GM23338 (cell line): ENCODE data around the gene FOXN1. TPM values are rescaled to one million over a fixed set of nuclear protein-coding genes. Genes with fewer than 3 reads are reported as not detected.

Experiments used
- ATAC-seq: fragments of 200-7000 bp; cut with Tn5 transposase; 3 replicates; pipeline ENCODE4 v1.9.1; 2020
- DNase-seq: peaks from one replicate; pipeline ENCODE4 v3.0.0-alpha.2; 2015; ENCODE audit warnings: low spot score
- H2AFZ ChIP-seq: fragments of 200-600 bp; sonication (generic); 2 replicates; pipeline ENCODE4 v1.8.0; 2016; ENCODE audit warnings: antibody characterized with exemption, mild to moderate bottlenecking, moderate library complexity
- H3F3A ChIP-seq: fragments of 200-600 bp; sonication (generic); replicated peaks from 2 replicates; pipeline ENCODE4 v1.8.0; 2017; ENCODE audit warnings: antibody characterized with exemption, mixed run types, low read depth
- H3K27ac ChIP-seq: fragments of 200-600 bp; sonication (generic); 2 replicates; pipeline ENCODE4 v1.6.1; 2016; ENCODE audit warnings: low read depth
- H3K27me3 ChIP-seq: fragments of 200-600 bp; sonication (generic); 2 replicates; pipeline ENCODE4 v1.8.0; 2016; ENCODE audit warnings: mild to moderate bottlenecking, mixed run types, moderate library complexity; ENCODE audit not compliant: insufficient read depth
- H3K36me3 ChIP-seq: fragments of 200-600 bp; sonication (generic); 2 replicates; pipeline ENCODE4 v1.8.0; 2016; ENCODE audit warnings: mild to moderate bottlenecking; ENCODE audit not compliant: insufficient read depth
- H3K4me1 ChIP-seq: fragments of 200-600 bp; sonication (generic); 2 replicates; pipeline ENCODE4 v1.8.0; 2016; ENCODE audit warnings: mild to moderate bottlenecking, moderate library complexity; ENCODE audit not compliant: insufficient read depth
- H3K4me2 ChIP-seq: fragments of 200-600 bp; sonication (generic); 2 replicates; pipeline ENCODE4 v1.7.1; 2017; ENCODE audit warnings: mixed run types
- H3K4me3 ChIP-seq: fragments of 200-600 bp; sonication (generic); 2 replicates; pipeline ENCODE4 v1.6.1; 2016; ENCODE audit warnings: mixed run types
- H3K79me2 ChIP-seq: fragments of 200-600 bp; sonication (generic); replicated peaks from 2 replicates; pipeline ENCODE4 v1.8.0; 2017; ENCODE audit warnings: mild to moderate bottlenecking; ENCODE audit not compliant: insufficient read depth
- H3K9me2 ChIP-seq: fragments of 200-600 bp; sonication (generic); 2 replicates; pipeline ENCODE4 v1.8.0; 2017; ENCODE audit not compliant: insufficient read depth
- H4K20me1 ChIP-seq: fragments of 200-600 bp; sonication (generic); replicated peaks from 2 replicates; pipeline ENCODE4 v1.8.0; 2017; ENCODE audit warnings: mild to moderate bottlenecking; ENCODE audit not compliant: insufficient read depth
- H3K27ac Mint-ChIP-seq: 2 replicates; pipeline ENCODE4 v1.8.0; 2020; ENCODE audit warnings: inconsistent platforms, mild to moderate bottlenecking, moderate library complexity, mixed read lengths
- H3K27me3 Mint-ChIP-seq: 3 replicates; pipeline ENCODE4 v1.8.0; 2022; ENCODE audit warnings: low read depth, mild to moderate bottlenecking, moderate library complexity, mixed read lengths, inconsistent platforms; ENCODE audit not compliant: insufficient read depth, poor library complexity
- H3K36me3 Mint-ChIP-seq: 3 replicates; pipeline ENCODE4 v1.8.0; 2021; ENCODE audit warnings: low read depth, mild to moderate bottlenecking, inconsistent platforms, moderate library complexity, mixed read lengths
- H3K4me1 Mint-ChIP-seq: 3 replicates; pipeline ENCODE4 v1.8.0; 2020; ENCODE audit warnings: mild to moderate bottlenecking, inconsistent platforms, mixed read lengths
- H3K4me3 Mint-ChIP-seq: 3 replicates; pipeline ENCODE4 v1.8.0; 2021; ENCODE audit warnings: moderate library complexity, mild to moderate bottlenecking, inconsistent platforms, mixed read lengths
- H3K9me3 Mint-ChIP-seq: 3 replicates; pipeline ENCODE4 v1.8.0; 2020; ENCODE audit warnings: moderate library complexity, mild to moderate bottlenecking, inconsistent platforms, mixed read lengths
- CREB1 ChIP-seq: fragments of 250-450 bp; sonication (Bioruptor Pico); IDR thresholded peaks from 2 replicates; pipeline ENCODE4 v1.5.0; 2020; ENCODE audit warnings: low read depth, mild to moderate bottlenecking, moderate library complexity
- CTCF ChIP-seq, 2 experiments: fragments of 200-600 bp in 1 of 2; sonication (generic) in 1 of 2; conservative IDR thresholded peaks; 2 replicates each; pipeline versions ENCODE4 v1.5.1 to v1.6.1; 2016 to 2017; ENCODE audit warnings: antibody characterized with exemption in 2 of 2, low read depth in 2 of 2, mild to moderate bottlenecking in 2 of 2, moderate library complexity in 1 of 2
- ZNF114 ChIP-seq: fragments of 250-450 bp; sonication (Bioruptor Pico); IDR thresholded peaks from 2 replicates; pipeline ENCODE4 v1.5.0; 2020; ENCODE audit warnings: mild to moderate bottlenecking, moderate library complexity
- ZNF331 ChIP-seq: fragments of 250-450 bp; sonication (Bioruptor Pico); IDR thresholded peaks from 2 replicates; pipeline ENCODE4 v1.5.0; 2020; ENCODE audit warnings: low read depth, mild to moderate bottlenecking, moderate library complexity
- ZNF462 ChIP-seq: fragments of 250-450 bp; sonication (Bioruptor Pico); IDR thresholded peaks from 2 replicates; pipeline ENCODE4 v1.5.0; 2020; ENCODE audit warnings: mild to moderate bottlenecking, moderate library complexity
- polyA plus RNA-seq: library from polyadenylated mRNA; unstranded; fragments of >200 nt; fragmentation: Nextera tagmentation; extraction: Ambion mirVana; gene quantifications from 2 replicates; pipeline ENCODE4 v1.2.1, GENCODE V29; 2016
- total RNA-seq: library from RNA; depleted of rRNA; stranded (reverse); fragments of >200 nt; shearing (Covaris generic); gene quantifications from 2 replicates; pipeline ENCODE4 v1.2.3, GENCODE V29; 2014
- TF ChIP-seq, protein P1 (sequence below): IDR thresholded peaks from one replicate; pipeline ENCODE4 v1.6.1; 2018; ENCODE audit warnings: antibody characterized with exemption; ENCODE audit not compliant: unreplicated experiment

FOXN1 gene
- total and polyA plus RNA-seq, 2 experiments from 2014 or later = not detected

GRCh38 chr17:28523186-28523585, 17.0 kb downstream of the FOXN1 start:
- Histone ChIP-seq H4K20me1 (no peaks in the 10 kb centered on the region), H3K9me2 (no peaks in the 10 kb centered on the region), H3K36me3 (no peaks in the 10 kb centered on the region), H2AFZ (no peak overlapping the region), H3F3A (no peaks in the 10 kb centered on the region), H3K79me2 (no peaks in the 10 kb centered on the region), H3K27me3 (no peaks in the 10 kb centered on the region), H3K27ac (no peak overlapping the region), H3K4me3 (no peak overlapping the region), H3K4me2 (no peak overlapping the region), H3K4me1 (no peaks in the 10 kb centered on the region)
- peaks cover 3% of the 10 kb centered on the region; the same call in 2 of the 3 replicates for H3K4me1 Mint-ChIP-seq
- H3K9me3 Mint-ChIP-seq = no peaks in the 10 kb centered on the region; the same call in 2 of the 3 replicates
- no peak overlapping the region for H3K4me3 Mint-ChIP-seq
- no peak overlapping the region for H3K27ac Mint-ChIP-seq
- DNase-seq = no peak
- no peaks in the 10 kb centered on the region; the same call in 2 of the 3 replicates for H3K36me3 Mint-ChIP-seq
- peaks cover 21% of the 10 kb centered on the region for H3K27me3 Mint-ChIP-seq
- ATAC-seq = no peak
- TF ChIP-seq ZNF331 = no peak
- no peak for TF ChIP-seq ZNF462

DNA sequence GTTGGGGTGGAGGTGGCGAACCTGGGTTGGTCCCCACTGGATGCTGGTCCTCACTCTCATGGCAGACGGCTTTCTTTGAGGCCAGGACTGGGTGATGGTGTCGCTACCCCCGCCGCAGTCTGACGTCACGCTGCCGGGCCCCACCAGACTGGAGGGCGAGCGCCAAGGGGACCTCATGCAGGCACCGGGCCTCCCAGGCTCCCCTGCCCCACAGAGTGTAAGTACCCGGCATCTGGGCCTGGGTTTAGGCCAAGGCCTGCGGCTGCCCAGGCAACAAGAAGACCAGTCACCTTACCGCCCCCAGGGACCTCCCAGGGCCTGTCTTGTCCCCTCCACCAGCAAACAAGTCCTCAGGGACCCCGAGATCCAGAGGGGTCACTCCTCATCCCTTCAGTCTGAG, 17.7 kb downstream of the FOXN1 start:
- Histone ChIP-seq H3K9me2 (no peaks in the 10 kb centered on the region), H3K27me3 (no peaks in the 10 kb centered on the region), H3K4me3 (no peak overlapping the region), H2AFZ (no peak overlapping the region), H4K20me1 (no peaks in the 10 kb centered on the region), H3K79me2 (no peaks in the 10 kb centered on the region), H3K27ac (no peak overlapping the region), H3K36me3 (no peaks in the 10 kb centered on the region), H3F3A (no peaks in the 10 kb centered on the region), H3K4me2 (no peak overlapping the region), H3K4me1 (no peaks in the 10 kb centered on the region)
- Mint-ChIP-seq H3K4me1 (peaks cover 3% of the 10 kb centered on the region; the same call in 2 of the 3 replicates), H3K27me3 (peaks cover 24% of the 10 kb centered on the region), H3K9me3 (no peaks in the 10 kb centered on the region; the same call in 2 of the 3 replicates), H3K27ac (no peak overlapping the region), H3K4me3 (no peak overlapping the region; the same call in 2 of the 3 replicates), H3K36me3 (no peaks in the 10 kb centered on the region; the same call in 2 of the 3 replicates)
- DNase-seq (no peak), ATAC-seq (no peak)
- TF ChIP-seq CTCF (conservative IDR thresholded peaks at IDR 0.05; ENCODE audit: low read depth in 2 of 2) (no peak), CREB1 (CRISPR knock-in tag) (no peak), ZNF114 (CRISPR knock-in tag) (no peak)
- TF ChIP-seq, protein P1, sequence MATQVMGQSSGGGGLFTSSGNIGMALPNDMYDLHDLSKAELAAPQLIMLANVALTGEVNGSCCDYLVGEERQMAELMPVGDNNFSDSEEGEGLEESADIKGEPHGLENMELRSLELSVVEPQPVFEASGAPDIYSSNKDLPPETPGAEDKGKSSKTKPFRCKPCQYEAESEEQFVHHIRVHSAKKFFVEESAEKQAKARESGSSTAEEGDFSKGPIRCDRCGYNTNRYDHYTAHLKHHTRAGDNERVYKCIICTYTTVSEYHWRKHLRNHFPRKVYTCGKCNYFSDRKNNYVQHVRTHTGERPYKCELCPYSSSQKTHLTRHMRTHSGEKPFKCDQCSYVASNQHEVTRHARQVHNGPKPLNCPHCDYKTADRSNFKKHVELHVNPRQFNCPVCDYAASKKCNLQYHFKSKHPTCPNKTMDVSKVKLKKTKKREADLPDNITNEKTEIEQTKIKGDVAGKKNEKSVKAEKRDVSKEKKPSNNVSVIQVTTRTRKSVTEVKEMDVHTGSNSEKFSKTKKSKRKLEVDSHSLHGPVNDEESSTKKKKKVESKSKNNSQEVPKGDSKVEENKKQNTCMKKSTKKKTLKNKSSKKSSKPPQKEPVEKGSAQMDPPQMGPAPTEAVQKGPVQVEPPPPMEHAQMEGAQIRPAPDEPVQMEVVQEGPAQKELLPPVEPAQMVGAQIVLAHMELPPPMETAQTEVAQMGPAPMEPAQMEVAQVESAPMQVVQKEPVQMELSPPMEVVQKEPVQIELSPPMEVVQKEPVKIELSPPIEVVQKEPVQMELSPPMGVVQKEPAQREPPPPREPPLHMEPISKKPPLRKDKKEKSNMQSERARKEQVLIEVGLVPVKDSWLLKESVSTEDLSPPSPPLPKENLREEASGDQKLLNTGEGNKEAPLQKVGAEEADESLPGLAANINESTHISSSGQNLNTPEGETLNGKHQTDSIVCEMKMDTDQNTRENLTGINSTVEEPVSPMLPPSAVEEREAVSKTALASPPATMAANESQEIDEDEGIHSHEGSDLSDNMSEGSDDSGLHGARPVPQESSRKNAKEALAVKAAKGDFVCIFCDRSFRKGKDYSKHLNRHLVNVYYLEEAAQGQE = no peak
